Left colon (tissue), 2 donors: ENCODE results near the gene ANO4. TPM values are rescaled to one million over a fixed set of nuclear protein-coding genes. Genes with fewer than 3 reads are reported as not detected.
A peak's percentile ranks its signal among the peaks of the same experiment; 100 is the strongest.
"Not testable (repeated sequence)": the region's sequence is repeated elsewhere in the genome, so short reads cannot be mapped to it uniquely, and the experiment has no call there.

Experiments
- ATAC-seq: fragments of 200-7000 bp; cut with Tn5 transposase; one replicate; pipeline ENCODE4 v1.9.1; 2020; ENCODE audit warnings: mild to moderate bottlenecking, moderate library complexity
- DNase-seq, 2 donors: peaks; one replicate each; pipeline ENCODE4 v3.0.0-alpha.2; 2020
- intact Hi-C, 2 donors: fragments of 100-400 bp; cut with DNase I in 1 of 2; cut with micrococcal nuclease in 1 of 2; formaldehyde crosslinking; loops; one replicate each; pipeline versions ENCODE4 v1.11.2 to v1.14.0; 2022; cut with DNase I, micrococcal nuclease
- total RNA-seq, 2 donors: library from RNA; stranded (reverse); fragmentation: NEBNext Ultra II Directional; extraction: Animal tissue kit (Norgen Biotek cat#: 25700); gene quantifications; one replicate each; pipeline ENCODE4 v1.2.1, GENCODE V29; 2021
- donor health status: DM: no; HTN: no; CAD: no.
- donor health status: DM: yes; HTN: yes; CAD: no.

The ANO4 gene
- total RNA-seq, 2 donors from 2014 or later, result 0.15 to 0.89 TPM

DNA sequence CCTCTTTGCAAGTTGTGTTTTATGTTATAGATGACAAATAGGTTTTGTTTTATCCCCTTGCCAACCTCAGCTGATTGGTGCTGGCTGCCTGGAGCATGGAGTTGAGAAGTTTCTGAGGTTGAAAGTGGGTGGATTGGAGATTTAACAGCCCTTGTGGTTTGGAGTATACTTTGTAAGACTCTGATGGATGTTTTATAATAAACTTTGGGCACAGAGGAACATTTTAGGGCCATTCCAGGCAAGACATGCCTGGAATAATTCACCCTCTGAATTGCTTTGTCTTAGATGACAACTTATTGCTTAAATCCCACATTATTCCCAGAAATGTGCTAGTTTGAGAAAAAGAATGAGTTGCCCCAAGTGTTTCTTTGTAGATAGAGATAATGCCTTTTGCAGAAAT, 256.6 kb downstream of the ANO4 start:
- no peak for ATAC-seq

DNA sequence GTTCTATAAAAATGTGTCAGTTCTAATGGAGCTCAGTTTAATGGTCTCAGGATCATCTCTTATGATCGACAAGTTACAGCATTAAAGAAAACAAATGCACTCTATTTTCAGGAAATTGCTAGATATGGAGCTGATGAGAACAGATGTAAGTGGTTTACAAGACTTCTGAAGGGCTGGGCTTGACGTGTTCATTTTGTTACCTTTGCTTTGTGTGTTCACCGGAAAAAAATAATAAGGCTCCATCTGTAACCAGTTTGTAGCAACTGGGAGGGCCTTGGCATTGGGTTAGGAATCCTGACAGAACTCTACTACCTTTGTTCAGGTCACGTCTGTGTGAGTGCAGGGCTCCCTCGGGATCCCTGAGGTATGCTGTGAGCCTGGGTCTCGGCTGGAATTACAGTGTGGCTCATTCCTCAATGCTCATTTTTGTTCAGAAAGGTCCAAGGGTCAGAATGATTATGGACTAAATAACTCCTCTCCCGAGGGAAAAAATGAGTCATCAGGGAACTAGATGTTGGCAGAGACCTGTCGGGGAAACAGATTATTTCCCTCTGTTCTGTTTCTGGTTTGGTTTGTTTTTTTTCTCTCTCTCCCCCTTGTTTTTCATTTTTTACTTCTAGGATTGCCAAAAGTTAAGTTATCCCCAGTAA, 257.4 kb downstream of the ANO4 start:
- DNase-seq, result peak; percentile 31 to 72
- peak; percentile 96 for ATAC-seq
- intact Hi-C loops, result no loop called here

More for the DNA sequence above, 256.6 kb downstream of the ANO4 start:
- no peak for DNase-seq
- intact Hi-C loops, result no loop called here

DNA sequence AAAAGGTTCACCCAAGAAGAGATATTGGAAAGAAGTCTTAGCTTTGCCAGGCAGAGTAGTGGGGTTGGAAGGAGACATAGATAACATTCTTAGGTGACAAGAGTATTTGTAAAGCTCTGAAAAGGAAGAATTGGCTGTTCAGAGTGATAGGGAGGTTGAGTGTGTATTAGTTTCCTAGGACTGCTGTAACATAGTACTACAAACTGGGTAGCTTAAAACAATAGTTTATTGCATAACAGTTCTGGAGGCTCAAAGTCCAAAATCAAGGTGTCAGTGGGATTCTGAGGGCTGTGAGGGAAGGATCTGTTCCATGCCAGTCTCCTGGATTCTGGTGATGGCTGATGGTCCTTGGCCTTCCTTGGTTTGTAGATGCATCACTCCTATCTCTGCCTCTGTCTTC, 258.6 kb downstream of the ANO4 start:
- ATAC-seq (peak; percentile 27), DNase-seq (no peak)
- intact Hi-C loops, result no loop called here

DNA sequence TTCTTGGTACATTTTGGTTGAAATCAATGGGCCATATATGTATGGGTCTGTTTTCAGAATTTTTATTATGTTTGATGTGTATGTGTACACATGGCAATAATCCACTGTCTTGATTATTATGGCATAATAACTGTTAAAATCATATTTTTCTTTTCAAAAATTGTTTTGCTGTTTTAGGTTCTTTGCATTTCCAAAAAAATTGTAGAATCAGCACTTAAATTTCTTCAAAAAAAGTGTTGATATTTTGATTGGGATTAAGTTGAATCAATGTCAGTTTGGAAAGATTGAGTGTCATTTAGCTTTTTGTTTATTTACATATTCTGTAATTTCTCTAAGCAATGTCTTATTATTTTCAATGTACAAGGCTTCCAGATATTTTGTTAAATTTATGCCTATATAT, 261.4 kb downstream of the ANO4 start:
- ATAC-seq (no peak), DNase-seq (no peak)
- intact Hi-C loops, result no loop called here

DNA sequence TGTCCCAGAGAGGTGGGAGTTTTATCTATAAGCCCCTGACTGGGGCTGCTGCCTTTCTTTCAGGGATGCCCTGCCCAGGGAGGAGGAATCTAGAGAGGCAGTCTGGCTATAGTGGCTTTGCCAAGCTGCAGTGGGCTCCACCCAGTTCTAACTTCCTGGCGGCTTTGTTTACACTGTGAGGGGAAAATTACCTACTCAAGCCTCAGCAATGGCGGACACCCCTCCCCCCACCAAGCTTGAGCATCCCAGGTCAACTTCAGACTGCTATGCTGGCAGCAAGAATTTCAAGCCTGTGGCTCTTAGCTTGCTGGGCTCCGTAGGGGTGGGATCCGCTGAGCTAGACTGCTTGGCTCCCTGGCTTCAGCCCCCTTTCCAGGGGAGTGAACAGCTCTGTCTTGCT, 267.9 kb downstream of the ANO4 start:
- ATAC-seq, intact Hi-C loops: not testable (repeated sequence)
- peak; percentile 24 to 42 for DNase-seq

DNA sequence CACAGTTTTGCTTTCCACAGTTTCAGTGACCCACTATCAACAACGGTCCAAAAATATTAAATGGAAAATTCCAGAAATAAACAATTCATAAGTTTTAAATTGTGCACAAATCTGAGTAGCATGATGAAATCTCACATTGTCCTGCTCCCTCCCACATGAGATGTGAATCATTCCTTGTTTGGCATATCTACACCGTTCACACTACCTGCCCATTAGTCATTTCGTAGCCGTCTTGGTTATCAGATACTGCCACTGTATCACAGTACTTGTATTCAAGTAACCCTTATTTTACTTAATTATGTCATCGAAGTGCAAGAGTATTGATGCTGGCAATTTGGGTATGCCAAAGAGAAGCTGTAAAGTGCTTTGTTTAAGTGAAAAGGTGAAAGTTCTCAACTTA, 270.1 kb downstream of the ANO4 start:
- no peak for ATAC-seq
- intact Hi-C loops, result no loop called here
- no peak for DNase-seq

DNA sequence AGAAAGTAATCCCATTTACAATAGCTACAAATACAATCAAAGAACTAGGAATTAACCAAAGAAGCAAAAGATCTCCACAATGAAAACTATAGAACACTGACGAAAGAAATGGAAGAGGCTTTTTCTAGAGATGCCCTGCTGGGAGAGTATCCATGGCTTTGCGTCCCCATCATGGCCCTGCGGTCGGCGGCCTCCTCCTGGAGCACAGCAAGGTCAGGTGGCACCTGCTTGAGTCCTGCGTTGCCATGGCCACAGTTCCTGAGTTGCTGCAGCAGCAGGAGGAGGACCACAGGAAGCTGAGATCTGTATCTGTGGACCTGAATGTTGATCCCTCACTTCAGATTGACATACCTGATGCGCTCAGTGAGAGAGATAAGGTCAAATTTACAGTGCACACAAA, 271.9 kb downstream of the ANO4 start:
- ATAC-seq, result no peak
- no peak for DNase-seq

DNA sequence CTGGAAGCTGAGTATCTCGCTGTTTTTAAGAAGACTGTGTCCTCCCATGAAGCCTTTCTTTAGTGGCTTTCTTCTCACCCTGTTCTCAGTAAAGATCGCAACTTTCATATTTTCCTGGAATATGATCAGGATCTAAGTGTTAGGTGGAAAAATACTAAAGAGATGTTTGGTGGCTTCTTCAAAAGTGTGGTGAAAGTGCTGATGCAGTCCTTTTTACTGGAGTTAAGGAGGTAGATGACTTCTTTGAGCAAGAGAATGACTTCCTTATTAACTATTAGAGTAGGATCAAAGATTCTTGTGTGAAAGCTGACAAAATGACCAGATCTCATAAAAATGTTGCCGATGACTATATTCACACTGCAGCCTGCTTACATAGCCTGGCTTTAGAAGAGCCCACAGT, 273.8 kb downstream of the ANO4 start:
- DNase-seq (no peak), ATAC-seq (no peak)
- intact Hi-C loops, result no loop called here

More for the DNA sequence above, 271.9 kb downstream of the ANO4 start:
- intact Hi-C loops, result no loop called here

DNA sequence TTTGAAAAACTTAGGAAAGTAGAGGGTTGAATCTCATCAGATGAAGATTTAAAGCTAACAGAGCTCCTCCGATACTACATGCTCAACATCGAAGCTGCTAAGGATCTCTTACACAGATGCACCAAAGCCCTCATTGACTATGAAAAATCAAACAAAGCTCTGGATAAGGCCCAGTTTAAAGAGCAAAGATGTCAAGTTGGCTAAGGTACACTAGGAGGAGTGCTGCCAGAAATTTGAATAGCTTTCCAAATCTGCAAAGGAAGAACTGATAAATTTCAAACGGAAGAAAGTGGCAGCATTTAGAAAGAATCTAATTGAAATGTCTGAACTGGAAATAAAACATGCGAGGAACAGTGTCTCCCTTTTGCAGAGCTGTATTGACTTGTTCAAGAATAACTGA, 274.3 kb downstream of the ANO4 start:
- no peak for DNase-seq
- intact Hi-C loops, result no loop called here
- no peak for ATAC-seq

DNA sequence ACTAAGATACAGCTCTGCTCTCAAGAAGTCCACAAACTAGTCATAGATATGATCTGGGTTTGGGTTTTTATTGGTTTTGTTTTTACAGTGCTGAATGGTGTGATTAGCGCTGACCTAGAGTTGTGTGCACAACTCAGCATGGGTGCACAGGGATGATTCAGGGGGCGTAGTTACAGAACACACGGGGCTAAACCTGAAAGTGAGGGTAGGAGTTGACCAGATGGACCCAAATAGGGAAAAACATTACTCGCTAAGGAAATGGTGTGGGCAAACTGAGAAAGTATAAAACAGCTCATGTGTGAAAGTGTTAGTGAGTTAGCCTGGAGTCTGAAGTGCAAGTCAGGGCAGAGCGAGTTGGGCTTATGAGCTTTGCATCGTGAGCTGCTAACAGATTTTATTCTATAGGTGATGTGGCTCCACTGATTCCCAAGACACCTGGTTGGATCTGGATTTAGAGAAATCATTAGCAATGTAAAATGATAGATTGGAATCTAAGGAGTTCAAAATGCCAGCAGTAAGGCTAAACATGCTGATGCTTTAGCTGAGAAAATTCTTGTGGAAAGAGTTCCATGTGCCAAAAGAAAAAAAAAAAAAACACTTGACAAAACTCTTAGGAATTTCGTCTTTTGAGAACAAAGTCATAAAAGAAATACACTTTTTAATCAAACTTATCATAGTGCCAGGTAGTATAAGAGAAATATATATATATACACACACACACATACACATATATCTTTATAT, 280.5 kb downstream of the ANO4 start:
- ATAC-seq (no peak), DNase-seq (no peak)
- intact Hi-C loops, result no loop called here

DNA sequence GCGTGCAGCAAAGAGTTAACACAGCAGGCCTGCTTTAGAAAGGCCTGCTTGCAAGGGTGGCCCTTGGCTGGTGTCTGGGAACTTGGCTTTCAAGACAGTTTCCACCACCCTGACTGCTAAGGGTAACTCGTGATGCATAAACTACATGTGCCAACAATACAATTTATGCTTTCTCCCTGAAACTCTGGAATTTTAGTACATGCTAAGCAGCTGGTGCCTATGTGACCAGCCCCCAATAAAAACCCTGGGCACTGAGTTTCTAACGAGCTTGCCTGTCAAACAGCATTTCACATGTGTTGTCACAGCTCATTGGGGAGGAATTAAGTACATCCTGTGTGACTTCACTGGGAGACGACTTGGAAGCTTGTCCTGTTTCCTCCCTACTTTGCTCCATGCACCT, 282.3 kb downstream of the ANO4 start:
- intact Hi-C loops, result no loop called here
- ATAC-seq (no peak), DNase-seq (no peak)

DNA sequence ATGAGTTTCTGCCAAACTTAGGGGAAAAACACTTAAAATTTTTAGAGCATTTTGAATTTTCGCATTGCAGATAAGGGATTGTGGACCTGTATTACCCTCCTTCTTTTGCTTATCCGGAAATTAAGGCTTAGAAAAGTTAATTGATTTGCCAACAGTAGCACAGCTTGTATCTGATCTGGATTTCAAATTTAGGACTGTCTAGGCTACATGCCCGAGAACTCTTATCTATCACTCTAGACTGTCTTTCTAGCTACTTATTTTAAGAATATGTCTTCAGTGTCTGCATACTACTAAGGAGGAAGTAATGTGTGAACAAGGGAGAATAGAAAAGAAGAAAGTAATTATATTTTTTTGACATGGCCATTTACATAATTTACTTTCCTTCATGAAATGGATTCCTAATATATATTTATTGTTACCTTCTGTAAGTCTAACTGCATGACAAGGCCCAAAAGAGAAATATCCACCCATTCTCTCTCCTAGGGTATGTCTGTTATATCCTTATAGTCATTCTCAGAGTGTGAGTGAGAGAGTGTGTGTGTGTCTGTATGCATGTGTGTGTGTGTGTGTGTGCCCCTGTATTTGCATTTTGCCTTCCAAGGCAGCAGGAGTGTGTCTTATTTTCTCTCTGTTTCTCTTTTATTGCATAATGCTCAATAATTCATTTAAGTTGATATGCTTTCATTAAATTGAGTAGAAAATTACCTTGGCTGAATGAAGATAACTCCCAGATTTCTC, 283.4 kb downstream of the ANO4 start:
- ATAC-seq (no peak), DNase-seq (no peak)
- intact Hi-C loops, result no loop called here

DNA sequence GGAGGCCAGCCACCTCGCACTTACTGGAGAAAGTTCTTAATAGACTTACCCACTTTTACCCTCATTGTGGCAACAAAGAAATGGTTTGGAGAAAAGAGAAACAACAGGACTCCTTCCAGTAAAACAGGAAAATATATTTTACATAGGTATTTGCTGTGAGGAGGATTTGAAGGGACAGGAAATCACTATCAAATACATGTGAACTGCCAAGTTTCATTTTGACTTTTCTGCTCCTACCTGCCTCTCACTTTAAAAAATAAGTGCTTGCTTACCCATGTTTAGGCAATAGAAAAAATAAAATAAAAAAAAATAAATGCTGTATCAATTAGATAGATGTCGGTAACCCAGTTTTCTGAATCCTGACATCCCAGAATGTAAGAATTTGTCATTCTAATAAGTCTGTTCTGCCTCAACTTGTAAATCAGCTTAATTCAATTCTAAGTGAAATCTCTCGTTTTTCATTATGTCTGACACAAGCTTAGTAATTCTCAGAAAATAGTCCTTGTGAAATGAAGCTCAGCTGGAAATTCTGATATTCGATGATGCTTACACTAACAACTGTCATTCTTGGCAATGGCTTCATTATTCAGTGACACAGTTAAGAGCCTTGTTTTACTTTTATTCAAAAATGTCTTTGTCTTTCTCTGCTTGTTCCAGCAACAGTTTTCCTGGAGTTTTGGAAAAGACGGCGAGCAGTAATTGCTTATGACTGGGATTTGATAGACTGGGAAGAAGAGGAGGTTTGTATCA, 284.1 kb downstream of the ANO4 start:
- no peak for ATAC-seq
- intact Hi-C loops, result no loop called here
- DNase-seq, result no peak

DNA sequence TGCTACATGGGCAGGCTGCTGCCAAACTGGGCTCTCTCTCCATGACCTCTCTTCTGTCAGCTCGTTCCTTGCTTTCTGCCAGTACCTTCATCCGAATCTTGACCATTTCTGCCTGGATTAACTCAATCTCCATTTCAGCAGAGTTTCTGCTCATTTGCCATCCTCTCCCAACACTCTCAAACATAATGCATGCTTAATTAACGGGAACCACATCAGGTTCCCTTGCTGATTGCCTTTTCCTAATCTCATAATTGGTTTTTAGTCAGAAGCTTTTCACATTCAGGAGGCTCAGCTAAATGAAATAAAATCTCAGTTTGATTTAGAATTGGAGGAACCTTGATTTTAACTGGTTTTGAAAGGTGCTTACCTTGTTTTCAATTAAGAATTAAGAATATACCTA, 288.1 kb downstream of the ANO4 start:
- no peak for ATAC-seq
- intact Hi-C loops, result no loop called here
- DNase-seq, result no peak

DNA sequence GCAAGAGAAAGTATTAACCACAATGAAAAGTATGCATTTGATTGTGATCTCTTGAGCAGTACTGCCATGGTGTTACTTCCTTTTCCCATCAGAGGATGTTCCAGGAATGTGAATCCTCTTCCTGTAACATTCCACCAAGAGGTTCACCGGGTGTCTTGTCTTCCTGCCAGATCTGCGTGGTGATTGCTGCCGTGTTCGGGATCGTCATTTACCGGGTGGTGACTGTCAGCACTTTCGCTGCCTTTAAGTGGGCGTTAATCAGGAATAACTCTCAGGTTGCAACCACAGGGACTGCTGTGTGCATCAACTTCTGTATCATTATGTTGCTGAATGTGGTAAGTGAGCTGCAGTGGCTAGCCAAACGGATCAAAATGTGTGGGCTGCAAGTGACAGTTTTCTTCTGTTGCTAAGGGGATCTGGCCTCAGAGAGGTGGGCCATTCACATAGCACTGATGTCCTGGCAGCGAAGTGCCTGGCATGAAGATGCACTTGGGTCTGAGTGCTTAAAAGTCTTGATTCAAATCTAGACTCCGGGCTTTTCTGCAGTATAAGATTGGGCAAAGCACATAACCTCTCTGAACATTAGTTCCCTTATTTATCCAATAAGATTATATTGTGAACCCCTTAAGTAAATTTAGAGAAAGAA, 292.0 kb downstream of the ANO4 start:
- intact Hi-C loops, result no loop called here
- no peak for ATAC-seq

DNA sequence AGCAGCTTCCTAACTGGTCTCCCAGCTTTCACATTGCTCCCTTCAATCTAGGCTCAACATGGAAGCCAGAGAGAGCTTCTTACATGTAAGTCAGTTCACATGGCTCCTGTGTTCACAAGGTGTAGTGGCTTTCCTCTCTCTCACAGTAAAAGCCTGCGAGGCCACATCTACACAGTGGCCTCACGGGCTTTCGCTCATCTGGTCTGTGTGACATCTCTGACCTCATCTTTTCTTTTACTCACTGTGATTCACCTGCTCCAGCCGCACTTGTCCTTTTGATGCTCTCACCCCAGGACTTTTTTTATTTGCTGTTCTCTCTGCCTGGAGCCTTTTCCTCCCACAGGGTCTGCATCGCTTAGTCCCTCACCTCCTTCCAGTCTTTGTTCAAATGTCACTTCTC, 293.3 kb downstream of the ANO4 start:
- DNase-seq, result no peak
- intact Hi-C loops, result no loop called here
- ATAC-seq, result no peak

More for the DNA sequence above, 292.0 kb downstream of the ANO4 start:
- no peak for DNase-seq

DNA sequence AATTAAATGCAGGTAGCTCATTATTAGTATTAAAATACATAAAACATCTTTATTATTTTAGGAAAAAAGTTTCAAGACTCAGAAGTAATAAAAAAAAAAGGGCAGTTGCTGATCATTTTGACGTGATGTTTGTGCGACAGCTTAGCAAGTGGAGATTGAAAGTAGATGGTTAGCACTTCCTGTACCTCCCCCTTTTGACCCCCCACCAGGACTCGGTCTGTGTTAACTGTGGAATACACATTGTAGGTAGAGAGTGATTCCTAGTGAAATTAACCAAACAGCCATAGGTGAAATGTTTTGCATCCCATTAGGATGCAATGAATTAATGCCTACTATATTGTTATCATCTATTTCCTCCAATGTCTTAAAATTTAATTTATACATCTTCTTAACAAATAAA, 294.7 kb downstream of the ANO4 start:
- intact Hi-C loops, result no loop called here
- ATAC-seq (no peak), DNase-seq (no peak)

DNA sequence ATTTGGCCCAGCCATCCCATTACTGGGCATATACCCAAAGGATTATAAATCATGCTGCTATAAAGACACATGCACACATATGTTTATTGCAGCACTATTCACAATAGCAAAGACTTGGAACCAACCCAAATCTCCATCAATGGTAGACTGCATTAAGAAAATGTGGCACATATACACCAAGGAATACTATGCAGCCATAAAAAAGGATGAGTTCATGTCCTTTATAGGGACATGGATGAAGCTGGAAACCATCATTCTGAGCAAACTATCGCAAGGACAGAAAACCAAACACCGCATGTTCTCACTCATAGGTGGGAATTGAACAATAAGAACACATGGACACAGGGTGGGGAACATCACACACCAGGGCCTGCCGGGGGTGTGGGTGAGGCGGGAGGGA, 295.6 kb downstream of the ANO4 start:
- intact Hi-C loops, ATAC-seq, DNase-seq: not testable (repeated sequence)
